ENCODE measurements around the gene CD33. TPM values are rescaled to one million over a fixed set of nuclear protein-coding genes. Genes with fewer than 3 reads are reported as not detected.

The CD33 gene
- total RNA-seq, 4 donors from 2014 or later: 2.9 to 27.0 (median 8.9) TPM

GRCh38 chr19:51250786-51251467 is 26.0 kb downstream of the CD33 start, which contains the start of gene SIGLECL1:
Gene SIGLECL1, plus strand, starts transcription at chr19:51251080. Its CDS starts 12,993 bp downstream, at chr19:51264073.
- H3K9me3 ChIP-seq: peaks cover 0 to 5% (median 0%) of the 10 kb centered on the region in 4 donors
- H3K27me3 ChIP-seq: no peaks in the 10 kb centered on the region
- WGBS, 2 donors: 93% methylated on average over 16 to 22 of the region's 23 CpGs
- TF ChIP-seq CTCF (IDR thresholded peaks at IDR 0.05) (no peak), EP300 (IDR thresholded peaks at IDR 0.05) (no peak), POLR2A (IDR thresholded peaks at IDR 0.05) (no peak)
- H3K27ac ChIP-seq: no peak within 1 kb of the TSS
- H3K4me1 ChIP-seq: no peaks in the 10 kb centered on the region
- H3K4me3 ChIP-seq: no peak within 1 kb of the TSS
- H3K36me3 ChIP-seq: no peaks in the 10 kb centered on the region
- DNase-seq (ENCODE audit: low spot score in 2 of 2): no peak

- no peaks in the 10 kb centered on the region for H3K36me3 ChIP-seq
- no peak for TF ChIP-seq POLR2A (IDR thresholded peaks at IDR 0.05)
- no peak for TF ChIP-seq CTCF (IDR thresholded peaks at IDR 0.05)
- no peak for TF ChIP-seq EP300 (IDR thresholded peaks at IDR 0.05)
- 80 to 88% methylated on average over 9 of the region's 9 CpGs for WGBS, 2 donors
- DNase-seq (ENCODE audit: low spot score in 2 of 2): no peak
- H3K4me3 ChIP-seq: no peak overlapping the region
- H3K9me3 ChIP-seq: peaks cover 0 to 5% (median 0%) of the 10 kb centered on the region in 4 donors
- no peaks in the 10 kb centered on the region for H3K27me3 ChIP-seq
- H3K4me1 ChIP-seq: no peaks in the 10 kb centered on the region
- no peak overlapping the region for H3K27ac ChIP-seq
Measured at GRCh38 chr19:51251468-51251820, 26.6 kb downstream of the CD33 start.

GRCh38 chr19:51252306-51253079 is 27.6 kb downstream of the CD33 start:
- no peaks in the 10 kb centered on the region for H3K36me3 ChIP-seq
- no peaks in the 10 kb centered on the region for H3K4me1 ChIP-seq
- peaks cover 0 to 5% (median 0%) of the 10 kb centered on the region in 4 donors for H3K9me3 ChIP-seq
- no peak for DNase-seq (ENCODE audit: low spot score in 2 of 2)
- no peak overlapping the region for H3K27ac ChIP-seq
- H3K27me3 ChIP-seq: no peaks in the 10 kb centered on the region
- 73 to 75% methylated on average over 9 of the region's 9 CpGs for WGBS, 2 donors
- TF ChIP-seq EP300 (IDR thresholded peaks at IDR 0.05): no peak
- no peak for TF ChIP-seq POLR2A (IDR thresholded peaks at IDR 0.05)
- TF ChIP-seq CTCF (IDR thresholded peaks at IDR 0.05): no peak
- no peak overlapping the region for H3K4me3 ChIP-seq

GRCh38 chr19:51253088-51253806 is 28.4 kb downstream of the CD33 start:
- TF ChIP-seq EP300 (IDR thresholded peaks at IDR 0.05): no peak
- TF ChIP-seq CTCF (IDR thresholded peaks at IDR 0.05): no peak
- TF ChIP-seq POLR2A (IDR thresholded peaks at IDR 0.05): no peak
- H3K36me3 ChIP-seq: no peaks in the 10 kb centered on the region
- no peak for DNase-seq (ENCODE audit: low spot score in 2 of 2)
- no peak overlapping the region for H3K4me3 ChIP-seq
- no peaks in the 10 kb centered on the region for H3K4me1 ChIP-seq
- no peak overlapping the region for H3K27ac ChIP-seq
- no peaks in the 10 kb centered on the region for H3K27me3 ChIP-seq
- peaks cover 0 to 5% (median 0%) of the 10 kb centered on the region in 4 donors for H3K9me3 ChIP-seq
- 76 to 78% methylated on average over 1 of the region's 1 CpG for WGBS, 2 donors

Measured in tibial nerve (tissue), 4 donors.